Measurements from ENCODE around the gene CUX1.

GRCh38 chr7:102248456-102249395 lies 431.3 kb downstream of the CUX1 start:
- TF ChIP-seq EZH2 (optimal IDR thresholded peaks at IDR 0.05; ENCODE audit: low read depth, low read length) (no peak), EZH2phosphoT487 (IDR thresholded peaks at IDR 0.05; ENCODE audit: low read length) (no peak), CTCF (IDR thresholded peaks at IDR 0.05; ENCODE audit: low read length) (no peak)

Data from MM.1S (cell line).